Naive thymus-derived CD4-positive, alpha-beta T cell (primary cell): ENCODE measurements around the gene ATF7. TPM values are rescaled to one million over a fixed set of nuclear protein-coding genes. Genes with fewer than 3 reads are reported as not detected.

ENCODE experiments used
- ATAC-seq: fragments of 150-1000 bp; cut with Tn5 transposase; 2 replicates; pipeline ENCODE4 v1.10.0; 2021; ENCODE audit warnings: mild to moderate bottlenecking, moderate library complexity
- CTCF ChIA-PET: fragments of 350-600 bp; sonication (Branson Sonifier 250); formaldehyde crosslinking; loops from one replicate; lab custom pipeline; 2021; ENCODE audit warnings: antibody characterized with exemption; lab: Charles Lee
- POLR2A ChIA-PET: fragments of 350-600 bp; sonication (Branson Sonifier 250); formaldehyde crosslinking; loops from one replicate; lab custom pipeline; 2021; ENCODE audit warnings: antibody characterized with exemption, inconsistent platforms; lab: Charles Lee
- DNase-seq, 9 donors: peaks; one replicate each; pipeline versions ENCODE4 v3.0.0 to v3.0.0-alpha.2; 2020 to 2022; ENCODE audit warnings: mixed read lengths in 1 of 9
- H3K27ac ChIP-seq: one replicate; pipeline ENCODE4 v1.7.0; 2013; ENCODE audit warnings: mild to moderate bottlenecking, low read depth, low read length, moderate library complexity
- H3K27me3 ChIP-seq, 2 donors: one replicate each; pipeline ENCODE4 v1.7.0; 2013; ENCODE audit warnings: low read length in 2 of 2, mild to moderate bottlenecking in 2 of 2, moderate library complexity in 2 of 2; ENCODE audit not compliant: control insufficient read depth in 2 of 2, insufficient read depth in 2 of 2
- H3K36me3 ChIP-seq, 3 experiments: 1 replicate in 2 of 3; 2 replicates in 1 of 3; pipeline ENCODE4 v1.7.0; 2013; ENCODE audit warnings: low read length in 3 of 3, mild to moderate bottlenecking in 3 of 3, moderate library complexity in 1 of 3; ENCODE audit not compliant: insufficient read depth in 3 of 3, control insufficient read depth in 2 of 3
- H3K4me1 ChIP-seq, 2 donors: one replicate each; pipeline ENCODE4 v1.7.0; 2013; ENCODE audit warnings: low read length in 2 of 2, mild to moderate bottlenecking in 2 of 2, moderate library complexity in 1 of 2; ENCODE audit not compliant: control insufficient read depth in 2 of 2, insufficient read depth in 2 of 2
- H3K4me3 ChIP-seq: 2 replicates; pipeline ENCODE4 v1.7.0; 2013; ENCODE audit warnings: mild to moderate bottlenecking, low read length
- H3K9me3 ChIP-seq, 3 experiments: 1 replicate in 2 of 3; 2 replicates in 1 of 3; pipeline ENCODE4 v1.7.0; 2013; ENCODE audit warnings: low read length in 3 of 3; ENCODE audit not compliant: control insufficient read depth in 2 of 3
- H3K27ac Mint-ChIP-seq, 9 donors: one replicate each; pipeline ENCODE4 v1.8.0; 2020 to 2022; ENCODE audit warnings: mixed read lengths in 9 of 9, mild to moderate bottlenecking in 8 of 9, moderate library complexity in 5 of 9, inconsistent platforms in 2 of 9
- H3K27me3 Mint-ChIP-seq, 5 donors: one replicate each; pipeline ENCODE4 v1.8.0; 2021 to 2022; ENCODE audit warnings: mixed read lengths in 5 of 5, mild to moderate bottlenecking in 1 of 5
- H3K36me3 Mint-ChIP-seq, 5 donors: one replicate each; pipeline ENCODE4 v1.8.0; 2020 to 2022; ENCODE audit warnings: mixed read lengths in 5 of 5, mild to moderate bottlenecking in 3 of 5, inconsistent platforms in 1 of 5
- H3K4me1 Mint-ChIP-seq, 7 donors: one replicate each; pipeline ENCODE4 v1.8.0; 2020 to 2022; ENCODE audit warnings: mixed read lengths in 7 of 7, mild to moderate bottlenecking in 3 of 7, inconsistent platforms in 1 of 7
- H3K4me3 Mint-ChIP-seq, 10 donors: one replicate each; pipeline ENCODE4 v1.8.0; 2020 to 2022; ENCODE audit warnings: mild to moderate bottlenecking in 10 of 10, mixed read lengths in 10 of 10, moderate library complexity in 6 of 10, inconsistent platforms in 2 of 10
- H3K9me3 Mint-ChIP-seq, 11 donors: one replicate each; pipeline ENCODE4 v1.8.0; 2020 to 2022; ENCODE audit warnings: mixed read lengths in 11 of 11, mild to moderate bottlenecking in 4 of 11, inconsistent platforms in 1 of 11, moderate library complexity in 1 of 11
- intact Hi-C, 2 donors: fragments of 100-400 bp; cut with micrococcal nuclease; formaldehyde crosslinking; loops; one replicate each; pipeline ENCODE4 v1.15.1; 2023
- polyA plus RNA-seq, 2 donors: library from polyadenylated mRNA; unstranded; fragments of 300-500 nt; fragmentation: Illumina TruSeq; gene quantifications; one replicate each; pipeline ENCODE4 v1.2.3, GENCODE V29; 2021
- total RNA-seq, 6 experiments: library from RNA in 5 of 6; stranded (reverse) in 5 of 6; gene quantifications; 1 replicate in 5 of 6; 2 replicates in 1 of 6; pipeline ENCODE4 v1.2.3 and lab custom pipeline; 2021 to 2026

ATF7 gene
- total and polyA plus RNA-seq, 7 experiments from 2014 or later, result 14.5 to 39.5 (median 29.7) TPM

DNA sequence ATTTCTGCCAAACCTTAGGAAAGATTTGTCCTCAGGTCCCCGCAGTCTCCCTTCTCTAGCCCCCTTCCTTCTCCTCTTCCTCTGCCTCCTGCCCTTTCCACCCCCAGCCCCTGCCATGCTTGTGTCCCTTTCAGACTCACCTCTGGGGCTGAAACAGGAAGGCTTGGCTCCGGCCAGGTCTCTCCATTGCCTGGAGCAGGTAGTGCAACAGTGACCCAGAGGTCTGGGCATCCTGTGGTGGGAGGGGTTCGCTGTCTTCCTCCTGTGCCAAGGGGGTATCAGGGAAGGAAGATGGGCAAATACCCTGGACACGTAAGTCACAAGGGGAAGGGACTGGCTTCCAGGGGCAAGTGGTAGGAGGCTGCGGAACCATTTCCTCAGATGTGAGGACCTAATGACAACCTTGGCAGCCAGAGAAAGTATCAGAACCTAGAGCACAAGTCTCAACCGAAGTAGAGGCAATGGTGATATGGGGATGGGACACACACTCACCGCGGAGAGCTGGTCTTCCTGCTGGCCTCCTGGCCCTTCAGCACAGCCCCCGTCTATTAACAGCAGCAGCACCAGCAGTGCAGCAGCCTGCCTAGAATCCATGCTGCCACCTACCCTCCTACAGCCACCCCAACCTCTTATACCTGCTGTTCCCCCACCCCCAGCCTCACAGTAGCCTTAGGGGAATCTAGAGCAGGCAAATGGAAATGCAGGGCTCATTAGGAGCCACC, 119.1 kb downstream of the ATF7 start, which contains the start of gene NPFF:
Gene NPFF, minus strand, starts transcription at position 604 of the 722 bp plus-strand sequence. Its CDS starts 10 bp downstream, at position 594.
- Histone ChIP-seq H3K9me3 (no peaks in the 10 kb centered on the region), H3K27me3 (no peaks in the 10 kb centered on the region), H3K27ac (no peak within 1 kb of the TSS), H3K36me3 (peaks cover 0 to 51% (median 0%) of the 10 kb centered on the region in 3 experiments), H3K4me1 (peaks cover 9 to 11% of the 10 kb centered on the region in 2 donors), H3K4me3 (no peak within 1 kb of the TSS)
- H3K4me3 Mint-ChIP-seq, result no peak within 1 kb of the TSS
- ChIA-PET POLR2A (interaction anchor here (0.6 to 2.1 kb wide), 3 partner anchors 14 to 196 kb away, joined by 3 to 10 read pairs (median 9); partner anchors contain the start of gene SP1), CTCF (interaction anchor here (0.6 to 3.6 kb wide), 4 partner anchors 10 to 155 kb away, joined by 4 to 46 read pairs (median 12); partner anchors contain the start of gene AMHR2)
- intact Hi-C loops, result loop anchor here in 1 of 2 donors (10.0 kb wide), 1 partner anchor 452 kb away; the partner anchor contains the start of gene TNS2
- peaks cover 0 to 1% (median 0%) of the 10 kb centered on the region in 11 donors for H3K9me3 Mint-ChIP-seq
- ATAC-seq (no peak), DNase-seq (no peak)
- no peaks in the 10 kb centered on the region for H3K27me3 Mint-ChIP-seq
- peaks cover 0 to 18% (median 0%) of the 10 kb centered on the region in 5 donors for H3K36me3 Mint-ChIP-seq
- H3K4me1 Mint-ChIP-seq, result peaks cover 7 to 24% (median 12%) of the 10 kb centered on the region in 7 donors
- peak within 1 kb of the TSS in 4 of 9 donors; percentile 14 to 50 (median 19) for H3K27ac Mint-ChIP-seq

- no peak overlapping the region for H3K4me3 Mint-ChIP-seq
- intact Hi-C loops, result loop anchor here in 1 of 2 donors (10.0 kb wide), 1 partner anchor 452 kb away; the partner anchor contains the start of gene TNS2
- no peak overlapping the region for H3K27ac ChIP-seq
- H3K4me1 Mint-ChIP-seq, result peaks cover 11 to 30% (median 16%) of the 10 kb centered on the region in 7 donors
- no peaks in the 10 kb centered on the region for H3K27me3 ChIP-seq
- H3K9me3 Mint-ChIP-seq, result peaks cover 0 to 1% (median 0%) of the 10 kb centered on the region in 11 donors
- no peaks in the 10 kb centered on the region for H3K9me3 ChIP-seq
- no peak for ATAC-seq
- POLR2A ChIA-PET, result no interaction called here
- CTCF ChIA-PET, result no interaction called here
- no peak overlapping the region for H3K4me3 ChIP-seq
- DNase-seq, result no peak
- H3K27me3 Mint-ChIP-seq, result no peaks in the 10 kb centered on the region
- peaks cover 14 to 17% of the 10 kb centered on the region in 2 donors for H3K4me1 ChIP-seq
- H3K36me3 Mint-ChIP-seq, result peaks cover 0 to 18% (median 0%) of the 10 kb centered on the region in 5 donors
- no peak overlapping the region for H3K27ac Mint-ChIP-seq
- H3K36me3 ChIP-seq, result peaks cover 0 to 45% (median 0%) of the 10 kb centered on the region in 3 experiments
These were observed 119.8 kb downstream of the ATF7 start for GRCh38 chr12:53506450-53506785.

DNA sequence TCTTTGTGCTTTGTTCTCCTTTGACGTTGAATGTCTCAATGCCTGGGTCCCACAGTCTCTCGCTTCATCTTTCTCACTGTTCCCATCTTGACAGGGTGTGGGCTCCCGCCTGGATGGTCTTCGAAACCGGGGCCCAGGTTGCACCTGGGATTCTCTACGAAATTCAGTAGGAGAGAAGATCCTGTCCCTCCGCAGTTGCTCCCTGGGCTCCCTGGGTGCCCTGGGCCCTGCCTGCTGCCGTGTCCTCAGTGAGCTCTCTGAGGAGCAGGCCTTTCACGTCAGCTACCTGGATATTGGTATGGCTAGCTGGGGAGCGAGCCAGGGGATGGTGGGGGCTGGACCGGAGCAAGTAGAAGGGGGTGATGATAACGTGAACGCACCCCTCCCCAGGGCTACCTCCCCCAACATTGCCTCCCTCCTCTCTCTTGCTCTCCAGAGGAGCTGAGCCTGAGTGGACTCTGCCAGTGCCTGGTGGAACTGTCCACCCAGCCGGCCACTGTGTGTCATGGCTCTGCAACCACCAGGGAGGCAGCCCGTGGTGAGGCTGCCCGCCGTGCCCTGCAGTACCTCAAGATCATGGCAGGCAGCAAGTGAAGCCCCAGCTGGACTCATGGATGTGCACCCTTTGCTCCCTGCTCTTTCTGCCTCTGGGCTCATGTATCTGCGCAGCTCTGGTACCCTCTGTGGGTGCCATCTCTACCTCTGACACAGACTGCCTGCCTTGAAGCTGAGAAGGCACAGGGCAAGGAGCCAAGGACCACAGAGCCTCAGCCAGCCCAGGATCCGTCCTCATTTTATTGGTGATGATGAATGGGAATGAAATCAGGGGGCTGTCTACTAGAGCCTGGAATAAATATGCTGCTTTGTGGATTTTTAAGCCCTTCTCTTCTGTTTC, 120.4 kb downstream of the ATF7 start:
- ChIA-PET CTCF (interaction anchor here (0.7 kb wide), 1 partner anchor 161 kb away, joined by 3 read pairs; no protein-coding TSS in a partner anchor), POLR2A (no interaction called here)
- DNase-seq (no peak), ATAC-seq (no peak)
- Histone ChIP-seq H3K9me3 (no peaks in the 10 kb centered on the region), H3K36me3 (peaks cover 0 to 44% (median 0%) of the 10 kb centered on the region in 3 experiments), H3K4me1 (peaks cover 14 to 18% of the 10 kb centered on the region in 2 donors), H3K27me3 (no peaks in the 10 kb centered on the region), H3K27ac (no peak overlapping the region), H3K4me3 (no peak overlapping the region)
- peaks cover 0 to 1% (median 0%) of the 10 kb centered on the region in 11 donors for H3K9me3 Mint-ChIP-seq
- peaks cover 0 to 14% (median 0%) of the 10 kb centered on the region in 5 donors for H3K36me3 Mint-ChIP-seq
- peak overlapping the region in 3 of 9 donors; percentile 20 to 41 (median 30) for H3K27ac Mint-ChIP-seq
- no peaks in the 10 kb centered on the region for H3K27me3 Mint-ChIP-seq
- H3K4me3 Mint-ChIP-seq, result no peak overlapping the region
- intact Hi-C loops, result loop anchor here in 1 of 2 donors (10.0 kb wide), 1 partner anchor 451 kb away; the partner anchor contains the start of gene TNS2
- H3K4me1 Mint-ChIP-seq, result peaks cover 11 to 31% (median 16%) of the 10 kb centered on the region in 7 donors

GRCh38 chr12:53505086-53505485, 121.1 kb downstream of the ATF7 start:
- intact Hi-C loops, result loop anchor here in 1 of 2 donors (10.0 kb wide), 1 partner anchor 450 kb away; the partner anchor contains the start of gene TNS2
- CTCF ChIA-PET, result interaction anchor here (0.7 kb wide), 1 partner anchor 161 kb away, joined by 3 read pairs; no protein-coding TSS in a partner anchor

GRCh38 chr12:53504004-53504920, 121.9 kb downstream of the ATF7 start:
- Histone ChIP-seq H3K4me1 (peaks cover 21 to 25% of the 10 kb centered on the region in 2 donors), H3K27me3 (no peaks in the 10 kb centered on the region), H3K36me3 (peaks cover 0 to 40% (median 0%) of the 10 kb centered on the region in 3 experiments), H3K27ac (no peak overlapping the region), H3K4me3 (no peak overlapping the region), H3K9me3 (no peaks in the 10 kb centered on the region)
- Mint-ChIP-seq H3K9me3 (peaks cover 0 to 1% (median 0%) of the 10 kb centered on the region in 11 donors), H3K4me1 (peaks cover 17 to 38% (median 26%) of the 10 kb centered on the region in 7 donors), H3K27ac (peak overlapping the region in 3 of 9 donors; percentile 24 to 71 (median 61)), H3K36me3 (peaks cover 0 to 14% (median 0%) of the 10 kb centered on the region in 5 donors), H3K27me3 (no peaks in the 10 kb centered on the region), H3K4me3 (peak overlapping the region in 2 of 10 donors; percentile 39 to 51)
- intact Hi-C loops, result loop anchor here (5.0 to 10.0 kb wide), 2 partner anchors 282 to 449 kb away; partner anchors contain the start of gene TNS2 (in 1 of the 2)
- DNase-seq (no peak), ATAC-seq (no peak)
- ChIA-PET CTCF (interaction anchor here (1.4 kb wide), 2 partner anchors 10 to 29 kb away, joined by 3 to 5 read pairs; no protein-coding TSS in a partner anchor), POLR2A (interaction anchor here (0.7 to 1.3 kb wide), 4 partner anchors 27 to 86 kb away, joined by 3 to 4 read pairs (median 4); partner anchors contain the start of gene PRR13)

More at GRCh38 chr12:53505086-53505485, 121.1 kb downstream of the ATF7 start:
- POLR2A ChIA-PET, result no interaction called here
- peak overlapping the region in 1 of 10 donors; percentile 51 for H3K4me3 Mint-ChIP-seq
- no peak for DNase-seq
- peaks cover 13 to 32% (median 21%) of the 10 kb centered on the region in 7 donors for H3K4me1 Mint-ChIP-seq
- no peaks in the 10 kb centered on the region for H3K9me3 ChIP-seq
- H3K36me3 Mint-ChIP-seq, result peaks cover 0 to 14% (median 0%) of the 10 kb centered on the region in 5 donors
- H3K27ac ChIP-seq, result no peak overlapping the region
- peaks cover 16 to 21% of the 10 kb centered on the region in 2 donors for H3K4me1 ChIP-seq
- H3K9me3 Mint-ChIP-seq, result peaks cover 0 to 1% (median 0%) of the 10 kb centered on the region in 11 donors
- H3K27me3 Mint-ChIP-seq, result no peaks in the 10 kb centered on the region
- H3K27ac Mint-ChIP-seq, result peak overlapping the region in 3 of 9 donors; percentile 30 to 71 (median 61)
- H3K27me3 ChIP-seq, result no peaks in the 10 kb centered on the region
- no peak overlapping the region for H3K4me3 ChIP-seq
- no peak for ATAC-seq
- H3K36me3 ChIP-seq, result peaks cover 0 to 40% (median 0%) of the 10 kb centered on the region in 3 experiments
